Uterus (tissue), 4 donors: ENCODE results near the gene GM2A. TPM values are rescaled to one million over a fixed set of nuclear protein-coding genes. Genes with fewer than 3 reads are reported as not detected.

Experiments
- DNase-seq, 2 donors: peaks; one replicate each; pipeline ENCODE4 v3.0.0-alpha.2; 2019 to 2020
- H3K27ac ChIP-seq, 2 donors: fragments of 200-600 bp; sonication (generic); 1 replicate in 1 of 2; 2 replicates in 1 of 2; pipeline ENCODE4 v1.5.1; 2016 to 2018
- H3K27me3 ChIP-seq, 2 donors: fragments of 200-600 bp; sonication (generic); one replicate each; pipeline ENCODE4 v1.5.1; 2018 to 2019; ENCODE audit warnings: control low read depth in 1 of 2
- H3K36me3 ChIP-seq, 2 donors: fragments of 200-600 bp; sonication (generic); one replicate each; pipeline ENCODE4 v1.5.1; 2019; ENCODE audit warnings: control low read depth in 1 of 2
- H3K4me1 ChIP-seq, 2 donors: fragments of 200-600 bp; sonication (generic); one replicate each; pipeline ENCODE4 v1.5.1; 2018 to 2019; ENCODE audit warnings: control low read depth in 1 of 2
- H3K4me3 ChIP-seq, 2 donors: fragments of 200-600 bp; sonication (generic); 1 replicate in 1 of 2; 2 replicates in 1 of 2; pipeline ENCODE4 v1.5.1; 2018 to 2019; ENCODE audit warnings: mild to moderate bottlenecking in 1 of 2
- H3K9me3 ChIP-seq, 2 donors: fragments of 200-600 bp; sonication (generic); one replicate each; pipeline ENCODE4 v1.5.1; 2019; ENCODE audit warnings: control low read depth in 1 of 2
- POLR2A ChIP-seq, 2 donors: fragments of 450-650 bp; IDR thresholded peaks; one replicate each; pipeline ENCODE4 v1.6.1; 2016; ENCODE audit warnings: antibody characterized with exemption in 2 of 2, mild to moderate bottlenecking in 1 of 2, moderate library complexity in 1 of 2
- intact Hi-C: fragments of 100-400 bp; cut with DNase I; formaldehyde crosslinking; loops from one replicate; pipeline ENCODE4 v1.15.1; 2023; ENCODE audit warnings: low total_unique reads
- total RNA-seq, 4 donors: library from RNA; depleted of rRNA in 3 of 4; stranded (reverse); fragments of >200 nt in 3 of 4; gene quantifications; one replicate each; pipeline versions ENCODE4 v1.1.0 to v1.2.4, GENCODE V29; 2014 to 2023
- TF ChIP-seq, protein P1 (sequence below), 4 experiments: fragments of 200-600 bp in 2 of 4; fragments of 450-650 bp in 2 of 4; sonication (generic) in 2 of 4; IDR thresholded peaks; one replicate each; pipeline ENCODE4 v1.5.1; 2016 to 2019; ENCODE audit warnings: antibody characterized with exemption in 4 of 4, mild to moderate bottlenecking in 2 of 4, moderate library complexity in 1 of 4
- donor health status: DM: yes; HTN: yes; CAD: no.

GM2A gene
- total RNA-seq, 4 donors from 2014 or later = 14.7 to 33.8 (median 23.8) TPM

- intact Hi-C loops = no loop called here
- no peak overlapping the region for H3K27ac ChIP-seq
- DNase-seq = no peak
- no peaks in the 10 kb centered on the region for H3K9me3 ChIP-seq
- H3K4me3 ChIP-seq = no peak overlapping the region
- no peaks in the 10 kb centered on the region for H3K36me3 ChIP-seq
- no peaks in the 10 kb centered on the region for H3K4me1 ChIP-seq
- TF ChIP-seq, protein P1, sequence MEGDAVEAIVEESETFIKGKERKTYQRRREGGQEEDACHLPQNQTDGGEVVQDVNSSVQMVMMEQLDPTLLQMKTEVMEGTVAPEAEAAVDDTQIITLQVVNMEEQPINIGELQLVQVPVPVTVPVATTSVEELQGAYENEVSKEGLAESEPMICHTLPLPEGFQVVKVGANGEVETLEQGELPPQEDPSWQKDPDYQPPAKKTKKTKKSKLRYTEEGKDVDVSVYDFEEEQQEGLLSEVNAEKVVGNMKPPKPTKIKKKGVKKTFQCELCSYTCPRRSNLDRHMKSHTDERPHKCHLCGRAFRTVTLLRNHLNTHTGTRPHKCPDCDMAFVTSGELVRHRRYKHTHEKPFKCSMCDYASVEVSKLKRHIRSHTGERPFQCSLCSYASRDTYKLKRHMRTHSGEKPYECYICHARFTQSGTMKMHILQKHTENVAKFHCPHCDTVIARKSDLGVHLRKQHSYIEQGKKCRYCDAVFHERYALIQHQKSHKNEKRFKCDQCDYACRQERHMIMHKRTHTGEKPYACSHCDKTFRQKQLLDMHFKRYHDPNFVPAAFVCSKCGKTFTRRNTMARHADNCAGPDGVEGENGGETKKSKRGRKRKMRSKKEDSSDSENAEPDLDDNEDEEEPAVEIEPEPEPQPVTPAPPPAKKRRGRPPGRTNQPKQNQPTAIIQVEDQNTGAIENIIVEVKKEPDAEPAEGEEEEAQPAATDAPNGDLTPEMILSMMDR (IDR thresholded peaks at IDR 0.05) = no peak
- TF ChIP-seq POLR2A (IDR thresholded peaks at IDR 0.05) = no peak
- H3K27me3 ChIP-seq = no peaks in the 10 kb centered on the region
Measured at GRCh38 chr5:151227918-151228447, 25.0 kb upstream of the GM2A start.

DNA sequence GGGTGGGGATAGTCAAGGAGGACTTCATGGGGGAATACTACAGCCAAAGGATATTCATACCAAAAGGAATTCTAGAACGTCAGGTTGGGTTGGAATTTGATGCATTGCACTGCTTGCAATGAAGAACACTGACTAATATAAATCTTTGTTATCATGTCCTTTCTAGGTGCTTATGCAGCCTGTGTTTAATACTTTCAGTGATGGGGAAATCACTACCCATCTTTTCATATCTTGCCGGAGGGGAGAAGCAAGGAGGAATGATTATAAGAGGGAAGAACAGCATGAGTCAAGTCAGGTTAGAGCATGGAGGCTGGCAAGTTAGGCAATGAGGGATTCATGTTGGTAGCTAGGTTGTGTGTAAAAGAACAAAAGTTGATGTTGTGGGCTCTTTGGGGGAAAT lies 24.0 kb upstream of the GM2A start:
- intact Hi-C loops = no loop called here
- Histone ChIP-seq H3K4me3 (no peak overlapping the region), H3K9me3 (no peaks in the 10 kb centered on the region), H3K36me3 (no peaks in the 10 kb centered on the region), H3K4me1 (no peaks in the 10 kb centered on the region), H3K27ac (no peak overlapping the region), H3K27me3 (no peaks in the 10 kb centered on the region)
- TF ChIP-seq, protein P1 (IDR thresholded peaks at IDR 0.05) = no peak
- TF ChIP-seq POLR2A (IDR thresholded peaks at IDR 0.05) = no peak
- no peak for DNase-seq

GRCh38 chr5:151230048-151230680 lies 22.8 kb upstream of the GM2A start:
- intact Hi-C loops = loop anchor here (10.0 kb wide), 1 partner anchor 105 kb away; no protein-coding TSS in a partner anchor
- Histone ChIP-seq H3K9me3 (no peaks in the 10 kb centered on the region), H3K27ac (peak overlapping the region; percentile 44 to 46), H3K36me3 (no peaks in the 10 kb centered on the region), H3K27me3 (no peaks in the 10 kb centered on the region), H3K4me3 (no peak overlapping the region), H3K4me1 (peaks cover 0 to 5% of the 10 kb centered on the region in 2 donors)
- TF ChIP-seq, protein P1 (IDR thresholded peaks at IDR 0.05) = no peak
- peak in 1 of 2 donors; percentile 53 for DNase-seq

DNA sequence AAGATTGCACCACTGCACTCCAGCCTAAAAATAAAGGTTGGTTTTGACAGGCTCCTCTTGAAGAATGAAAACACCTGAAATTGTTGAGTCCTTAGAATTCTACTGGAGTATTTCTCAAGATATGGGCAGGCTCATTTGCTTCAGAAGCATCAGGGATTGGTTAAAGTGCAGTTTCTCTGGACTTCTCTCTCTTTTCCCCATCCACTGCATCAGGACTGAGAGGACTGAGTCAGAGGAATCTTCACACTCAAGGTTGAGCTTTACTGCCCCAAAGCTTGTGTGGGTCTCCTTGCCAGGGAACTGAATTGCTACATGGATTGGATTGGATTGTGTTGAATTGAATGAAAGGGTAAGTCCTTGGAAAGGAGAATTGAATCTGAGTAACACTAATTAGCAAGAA lies 21.6 kb upstream of the GM2A start:
- no peak for DNase-seq
- TF ChIP-seq POLR2A (IDR thresholded peaks at IDR 0.05) = no peak
- TF ChIP-seq, protein P1 (IDR thresholded peaks at IDR 0.05) = no peak
- intact Hi-C loops = loop anchor here (10.0 kb wide), 1 partner anchor 107 kb away; no protein-coding TSS in a partner anchor
- Histone ChIP-seq H3K36me3 (no peaks in the 10 kb centered on the region), H3K4me1 (peaks cover 0 to 5% of the 10 kb centered on the region in 2 donors), H3K27me3 (no peaks in the 10 kb centered on the region), H3K4me3 (no peak overlapping the region), H3K9me3 (no peaks in the 10 kb centered on the region), H3K27ac (peak overlapping the region in 1 of 2 donors; percentile 46)

- no peak overlapping the region for H3K4me3 ChIP-seq
- no peaks in the 10 kb centered on the region for H3K36me3 ChIP-seq
- H3K27me3 ChIP-seq = no peaks in the 10 kb centered on the region
- H3K9me3 ChIP-seq = no peaks in the 10 kb centered on the region
- DNase-seq = no peak
- intact Hi-C loops = loop anchor here (10.0 kb wide), 1 partner anchor 109 kb away; no protein-coding TSS in a partner anchor
- H3K4me1 ChIP-seq = peaks cover 0 to 11% of the 10 kb centered on the region in 2 donors
- TF ChIP-seq, protein P1 (IDR thresholded peaks at IDR 0.05) = no peak
- no peak for TF ChIP-seq POLR2A (IDR thresholded peaks at IDR 0.05)
- H3K27ac ChIP-seq = peak overlapping the region in 1 of 2 donors; percentile 79
Measured at GRCh38 chr5:151233616-151234085, 19.3 kb upstream of the GM2A start.
